ENCODE measurements around the gene SPOCK3.

DNA sequence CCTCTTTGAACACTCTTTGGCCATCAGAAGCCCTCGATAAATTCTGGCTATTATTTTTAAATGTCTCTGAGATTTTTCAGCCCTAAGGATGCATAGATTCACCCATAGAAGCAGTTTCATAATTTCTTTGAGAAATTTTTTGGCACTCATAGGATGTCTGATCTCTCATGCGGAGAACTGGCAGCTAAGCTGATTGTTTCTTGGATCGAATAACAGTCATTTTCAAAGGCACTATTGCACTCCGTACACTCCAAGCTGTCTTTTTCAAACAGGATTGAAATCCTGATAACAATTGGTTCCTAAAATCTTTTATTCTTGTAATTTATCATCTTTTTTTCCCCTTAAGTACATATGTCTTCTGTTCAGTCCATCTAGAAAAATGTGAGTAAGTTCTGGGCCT is 411.9 kb downstream of the SPOCK3 start:
- TF ChIP-seq, protein P1, sequence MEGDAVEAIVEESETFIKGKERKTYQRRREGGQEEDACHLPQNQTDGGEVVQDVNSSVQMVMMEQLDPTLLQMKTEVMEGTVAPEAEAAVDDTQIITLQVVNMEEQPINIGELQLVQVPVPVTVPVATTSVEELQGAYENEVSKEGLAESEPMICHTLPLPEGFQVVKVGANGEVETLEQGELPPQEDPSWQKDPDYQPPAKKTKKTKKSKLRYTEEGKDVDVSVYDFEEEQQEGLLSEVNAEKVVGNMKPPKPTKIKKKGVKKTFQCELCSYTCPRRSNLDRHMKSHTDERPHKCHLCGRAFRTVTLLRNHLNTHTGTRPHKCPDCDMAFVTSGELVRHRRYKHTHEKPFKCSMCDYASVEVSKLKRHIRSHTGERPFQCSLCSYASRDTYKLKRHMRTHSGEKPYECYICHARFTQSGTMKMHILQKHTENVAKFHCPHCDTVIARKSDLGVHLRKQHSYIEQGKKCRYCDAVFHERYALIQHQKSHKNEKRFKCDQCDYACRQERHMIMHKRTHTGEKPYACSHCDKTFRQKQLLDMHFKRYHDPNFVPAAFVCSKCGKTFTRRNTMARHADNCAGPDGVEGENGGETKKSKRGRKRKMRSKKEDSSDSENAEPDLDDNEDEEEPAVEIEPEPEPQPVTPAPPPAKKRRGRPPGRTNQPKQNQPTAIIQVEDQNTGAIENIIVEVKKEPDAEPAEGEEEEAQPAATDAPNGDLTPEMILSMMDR (IDR thresholded peaks at IDR 0.05): no peak
- TF ChIP-seq POLR2A (IDR thresholded peaks at IDR 0.05): no peak

Measured in right lobe of liver (tissue), 4 donors.